C4-2B (cell line): ENCODE results near the gene KRTAP3-3.

Experiments
- ZFX ChIP-seq: fragments of 450-650 bp; IDR thresholded peaks from 2 replicates; pipeline ENCODE4 v1.6.1; 2017
- TF ChIP-seq, protein P1 (sequence below): fragments of 450-650 bp; conservative IDR thresholded peaks from 2 replicates; pipeline ENCODE4 v1.5.1; 2017; ENCODE audit warnings: mild to moderate bottlenecking

- TF ChIP-seq, protein P1, sequence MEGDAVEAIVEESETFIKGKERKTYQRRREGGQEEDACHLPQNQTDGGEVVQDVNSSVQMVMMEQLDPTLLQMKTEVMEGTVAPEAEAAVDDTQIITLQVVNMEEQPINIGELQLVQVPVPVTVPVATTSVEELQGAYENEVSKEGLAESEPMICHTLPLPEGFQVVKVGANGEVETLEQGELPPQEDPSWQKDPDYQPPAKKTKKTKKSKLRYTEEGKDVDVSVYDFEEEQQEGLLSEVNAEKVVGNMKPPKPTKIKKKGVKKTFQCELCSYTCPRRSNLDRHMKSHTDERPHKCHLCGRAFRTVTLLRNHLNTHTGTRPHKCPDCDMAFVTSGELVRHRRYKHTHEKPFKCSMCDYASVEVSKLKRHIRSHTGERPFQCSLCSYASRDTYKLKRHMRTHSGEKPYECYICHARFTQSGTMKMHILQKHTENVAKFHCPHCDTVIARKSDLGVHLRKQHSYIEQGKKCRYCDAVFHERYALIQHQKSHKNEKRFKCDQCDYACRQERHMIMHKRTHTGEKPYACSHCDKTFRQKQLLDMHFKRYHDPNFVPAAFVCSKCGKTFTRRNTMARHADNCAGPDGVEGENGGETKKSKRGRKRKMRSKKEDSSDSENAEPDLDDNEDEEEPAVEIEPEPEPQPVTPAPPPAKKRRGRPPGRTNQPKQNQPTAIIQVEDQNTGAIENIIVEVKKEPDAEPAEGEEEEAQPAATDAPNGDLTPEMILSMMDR, result no peak
- no peak for TF ChIP-seq ZFX
Observed at GRCh38 chr17:40993839-40994238, at the start of gene KRTAP3-3.
